Stimulated activated CD8-positive, alpha-beta memory T cell treated with anti-CD3 and anti-CD28 coated beads, Interleukin-4, amount 100 ng/mL, for 24 hours (primary cell): Measurements from ENCODE around the gene EXD3.
"Not testable (repeated sequence)": the region's sequence is repeated elsewhere in the genome, so short reads cannot be mapped to it uniquely, and the experiment has no call there.

Experiments used
- DNase-seq: peaks from one replicate; pipeline ENCODE4 v3.0.0-alpha.2; 2020; ENCODE audit warnings: low read depth

EXD3 gene

DNA sequence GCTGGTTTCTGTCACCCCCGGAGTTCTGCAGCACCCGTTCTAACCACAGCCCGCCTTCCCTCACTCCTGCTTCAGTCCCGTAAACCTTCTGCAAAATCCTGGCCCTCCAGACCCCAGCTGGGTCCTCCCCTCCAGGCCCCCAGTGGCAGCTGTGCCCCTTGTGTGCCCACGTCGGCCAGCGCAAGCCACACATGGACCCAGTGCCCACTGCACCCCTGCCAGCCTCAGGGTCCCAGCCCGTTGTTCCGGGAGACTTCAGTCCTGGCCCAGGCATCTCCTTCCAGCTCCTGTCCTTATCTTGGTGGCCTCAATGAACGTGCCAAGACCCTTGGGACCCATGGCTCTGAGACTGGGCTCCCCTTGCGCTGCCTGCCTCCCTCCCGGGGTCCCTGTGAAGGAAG lies 43.2 kb downstream of the EXD3 start:
- DNase-seq, result no peak

- DNase-seq, result not testable (repeated sequence)
These were observed 44.1 kb downstream of the EXD3 start for GRCh38 chr9:137378688-137379410.

GRCh38 chr9:137376386-137376785 lies 46.6 kb downstream of the EXD3 start:
- DNase-seq, result no peak

DNA sequence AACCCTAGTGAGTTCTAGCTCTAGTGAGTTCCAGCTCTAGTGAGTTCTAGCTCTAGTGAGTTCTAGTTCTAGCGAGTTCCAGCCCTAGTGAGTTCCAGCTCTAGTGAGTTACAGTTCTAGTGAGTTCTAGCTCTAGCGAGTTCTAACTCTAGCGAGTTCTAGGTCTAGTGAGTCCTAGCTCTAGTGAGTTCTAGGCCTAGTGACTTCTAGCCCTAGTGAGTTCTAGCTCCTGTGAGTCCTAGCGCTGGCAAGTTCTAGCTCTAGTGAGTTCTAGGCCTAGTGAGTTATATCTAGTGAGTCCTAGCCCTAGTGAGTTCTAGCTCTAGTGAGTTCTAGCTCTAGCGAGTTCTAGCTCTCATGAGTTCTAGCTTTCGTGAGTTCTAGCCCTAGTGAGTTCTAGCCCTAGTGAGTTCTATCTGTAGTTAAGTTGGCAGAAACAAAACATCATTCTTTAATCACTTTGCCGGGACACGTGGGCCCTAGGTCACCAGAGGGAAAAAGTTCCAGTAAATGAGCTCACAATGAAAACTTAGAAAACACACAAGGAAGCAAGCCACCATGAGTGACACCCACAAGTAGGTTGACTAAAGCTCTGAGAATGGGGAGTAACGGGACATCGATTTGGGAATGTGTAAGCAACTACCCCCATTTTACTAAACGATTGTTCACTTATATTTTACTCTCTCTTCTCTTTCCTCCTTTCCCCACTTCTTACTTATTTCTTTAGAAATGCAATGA lies 47.5 kb downstream of the EXD3 start:
- DNase-seq, result no peak

DNA sequence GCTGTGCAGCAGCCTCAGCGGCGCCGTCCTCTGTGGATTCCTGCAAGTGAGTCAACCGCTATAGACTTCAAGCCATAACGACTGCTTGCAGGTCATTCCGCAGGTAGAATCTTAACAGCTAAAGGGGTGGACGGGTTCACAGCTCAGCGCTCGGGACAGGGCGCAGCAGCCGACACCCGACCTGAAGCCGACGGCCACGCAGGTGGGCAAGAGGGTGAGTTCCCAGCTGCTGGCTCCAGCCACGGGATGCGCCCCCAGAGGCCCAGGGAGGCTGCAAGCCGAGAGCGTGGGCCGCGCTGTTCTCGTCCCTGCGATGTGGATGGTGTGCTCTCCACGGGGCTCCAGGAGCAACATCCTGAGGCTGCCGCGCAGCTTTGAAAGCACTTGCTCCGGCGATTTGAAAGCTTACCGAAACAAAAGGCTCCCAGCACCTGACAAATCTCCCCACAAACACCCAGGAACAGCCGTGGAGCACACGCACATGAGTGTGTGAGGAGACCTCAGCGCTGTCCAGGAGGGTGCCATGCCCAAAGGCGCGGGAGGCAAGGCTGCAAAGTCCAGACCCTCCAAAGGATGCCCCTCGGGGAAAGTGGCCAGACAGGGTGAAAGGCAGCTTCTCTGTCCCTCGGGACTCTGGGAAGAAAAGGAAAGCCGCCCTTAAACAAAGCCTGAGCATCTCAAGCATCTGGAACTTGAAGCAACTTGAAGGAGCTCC lies 48.7 kb downstream of the EXD3 start:
- no peak for DNase-seq

DNA sequence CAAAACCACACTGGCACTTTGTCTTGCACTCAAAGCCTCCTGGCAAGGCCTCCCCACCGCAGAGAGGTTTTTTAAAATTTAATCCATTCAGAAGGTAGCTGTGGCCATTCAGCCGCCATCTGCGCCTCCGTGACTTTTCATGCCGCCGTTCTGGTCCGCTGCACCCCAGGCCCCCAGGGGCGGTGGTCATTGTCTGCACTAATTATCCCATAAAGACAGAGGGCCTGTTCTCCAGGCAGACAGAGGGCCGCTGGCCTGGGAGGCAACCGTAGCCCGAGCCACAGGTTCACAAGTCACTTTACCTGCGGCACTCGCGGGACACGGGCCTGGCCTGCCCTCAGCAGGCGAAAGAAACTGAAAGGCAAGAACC lies 49.4 kb downstream of the EXD3 start:
- no peak for DNase-seq

- DNase-seq, result no peak
These were observed 50.0 kb downstream of the EXD3 start for GRCh38 chr9:137372693-137373610.

DNA sequence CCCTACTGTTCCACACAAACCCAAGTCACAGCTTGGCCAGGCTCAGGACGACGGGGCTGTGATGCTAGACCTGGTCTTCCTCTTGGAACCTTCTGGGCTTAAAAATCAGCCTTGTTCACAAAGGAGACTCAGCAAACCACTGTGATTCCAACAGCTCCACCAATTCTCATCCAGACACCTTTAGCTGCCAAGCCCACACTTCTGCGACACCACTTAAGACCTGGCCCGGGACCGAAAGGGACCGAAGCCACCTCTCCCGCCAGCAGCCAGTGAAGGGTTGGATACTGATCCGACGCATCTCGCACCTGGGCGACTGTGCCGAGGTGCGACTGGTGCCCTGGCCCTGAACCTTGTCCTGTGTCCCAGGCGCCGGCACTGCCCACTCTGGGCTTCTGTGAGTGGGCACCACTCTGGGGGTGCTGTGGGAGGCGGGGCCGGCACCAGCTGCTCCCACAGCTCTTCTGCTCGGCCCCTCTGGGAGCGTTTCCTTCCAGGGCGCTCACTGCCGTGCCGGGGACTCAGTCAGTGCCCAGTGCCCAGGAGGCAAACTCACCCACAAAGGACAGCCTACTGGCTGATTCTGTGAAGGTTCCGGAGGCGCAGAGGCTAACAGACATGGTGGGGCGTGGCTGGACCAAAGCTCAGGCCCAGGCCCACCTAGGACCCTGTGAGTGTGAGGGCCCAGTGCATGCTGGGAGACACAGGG lies 50.9 kb downstream of the EXD3 start:
- DNase-seq, result no peak

- DNase-seq, result no peak
These were observed 51.4 kb downstream of the EXD3 start for GRCh38 chr9:137371521-137371941.

DNA sequence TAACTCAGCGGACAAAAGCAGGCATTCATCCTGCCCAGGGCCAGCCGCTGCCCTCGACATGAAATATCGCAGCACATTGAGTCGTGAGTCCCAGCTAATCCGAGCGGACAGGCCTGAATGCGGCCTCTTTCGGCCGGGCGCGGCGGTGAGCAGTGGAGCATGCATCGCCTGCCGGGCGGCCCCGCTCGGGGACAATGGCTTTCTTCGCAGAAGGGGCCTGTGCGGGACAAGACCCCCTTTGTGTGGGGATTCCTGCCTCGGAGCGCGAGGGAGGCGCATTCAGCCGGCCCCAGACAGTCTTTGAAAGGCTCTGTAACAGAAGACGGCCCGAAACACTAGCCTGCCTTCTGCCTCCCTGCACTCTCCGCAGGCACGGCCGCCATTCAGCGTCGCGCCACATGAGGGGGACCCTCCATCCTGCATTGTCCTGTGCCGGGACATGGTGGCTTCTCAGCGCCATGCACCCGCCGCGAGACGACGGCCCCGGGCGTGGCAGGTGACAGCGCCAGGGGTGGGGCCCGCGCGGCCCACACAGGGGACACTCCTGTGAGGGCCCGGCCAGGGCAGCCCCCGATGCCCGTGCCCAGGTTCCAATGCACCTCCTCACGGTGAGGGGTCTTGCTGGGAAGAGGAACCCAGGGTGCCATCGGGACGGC lies 52.0 kb downstream of the EXD3 start:
- no peak for DNase-seq

DNA sequence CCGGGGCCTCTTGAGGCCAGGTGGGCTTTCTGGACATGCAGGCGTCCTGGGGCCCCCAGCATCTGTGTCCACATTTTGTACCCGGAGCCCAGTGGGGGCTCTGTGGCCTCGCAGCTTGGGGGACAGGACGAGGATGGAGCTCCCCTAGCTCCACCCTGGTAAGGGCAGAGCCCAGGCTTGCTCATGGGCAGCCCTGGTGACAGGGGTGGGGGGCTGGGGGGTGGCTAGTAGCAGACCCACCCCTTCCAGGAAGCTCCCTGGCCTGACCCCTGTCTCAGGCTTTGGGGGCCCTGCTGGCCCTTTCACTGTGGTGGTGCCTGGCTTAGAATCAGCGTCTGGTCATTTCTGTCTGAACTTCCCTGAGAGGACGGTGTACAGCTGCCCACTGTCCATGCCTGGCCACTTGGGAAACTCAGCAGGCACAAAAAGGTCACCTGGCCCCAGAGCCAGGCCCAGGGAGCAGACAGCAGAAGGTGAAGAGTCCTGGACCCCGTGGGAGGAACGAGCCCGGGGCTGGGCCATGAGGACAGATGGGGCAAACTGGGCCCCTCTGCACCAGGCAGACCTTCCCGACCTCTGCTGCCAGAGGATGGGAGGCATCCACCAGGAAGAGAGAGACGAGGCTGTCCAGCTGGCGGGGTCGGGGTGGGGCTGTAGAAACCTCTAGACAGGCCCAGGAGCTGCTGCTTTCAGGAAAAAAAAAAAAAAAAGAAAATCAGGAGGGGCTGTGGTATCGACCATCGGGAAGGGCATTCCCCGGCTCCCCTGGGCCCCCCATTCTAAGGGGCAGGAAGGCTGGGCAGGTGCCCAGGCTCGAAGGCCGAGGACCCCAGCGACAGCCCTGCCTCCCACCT lies 52.8 kb downstream of the EXD3 start:
- no peak for DNase-seq

DNA sequence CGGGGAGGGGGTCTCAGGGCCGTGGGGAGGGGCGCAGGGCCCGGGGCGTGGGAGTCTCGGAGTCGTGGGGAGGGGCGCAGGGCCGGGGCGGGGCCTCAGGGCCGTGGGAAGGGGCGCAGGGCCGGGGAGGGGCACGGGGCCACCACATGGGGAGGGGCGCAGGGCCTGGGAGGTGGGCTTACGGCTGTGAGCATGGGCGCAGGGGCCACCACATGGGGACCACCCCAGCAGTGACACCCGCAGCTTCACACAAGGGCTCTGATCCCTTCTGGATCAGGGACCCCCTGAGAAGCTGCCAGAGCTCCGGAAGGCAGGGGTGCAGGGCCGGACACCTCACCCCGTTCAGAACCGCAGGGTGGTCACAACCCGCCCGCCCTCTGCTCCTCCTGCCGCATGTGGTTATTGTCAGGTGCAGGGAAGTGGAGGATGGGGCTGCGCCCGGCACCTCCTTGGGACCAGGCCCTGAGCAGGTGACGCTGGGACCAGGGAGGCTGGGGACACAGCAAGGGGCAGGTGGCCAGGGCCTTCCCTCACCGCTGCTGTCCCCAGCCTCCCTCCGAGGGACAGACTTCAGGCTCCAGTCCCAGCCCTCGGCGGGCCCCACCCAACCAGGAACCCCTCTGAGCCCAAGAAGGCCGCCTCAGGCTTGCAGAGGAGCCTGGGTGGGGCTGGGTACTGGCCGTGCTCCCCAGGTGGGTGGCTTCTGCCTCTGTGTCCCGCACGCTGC lies 53.7 kb downstream of the EXD3 start:
- no peak for DNase-seq

GRCh38 chr9:137368431-137369035 lies 54.4 kb downstream of the EXD3 start:
- no peak for DNase-seq

DNA sequence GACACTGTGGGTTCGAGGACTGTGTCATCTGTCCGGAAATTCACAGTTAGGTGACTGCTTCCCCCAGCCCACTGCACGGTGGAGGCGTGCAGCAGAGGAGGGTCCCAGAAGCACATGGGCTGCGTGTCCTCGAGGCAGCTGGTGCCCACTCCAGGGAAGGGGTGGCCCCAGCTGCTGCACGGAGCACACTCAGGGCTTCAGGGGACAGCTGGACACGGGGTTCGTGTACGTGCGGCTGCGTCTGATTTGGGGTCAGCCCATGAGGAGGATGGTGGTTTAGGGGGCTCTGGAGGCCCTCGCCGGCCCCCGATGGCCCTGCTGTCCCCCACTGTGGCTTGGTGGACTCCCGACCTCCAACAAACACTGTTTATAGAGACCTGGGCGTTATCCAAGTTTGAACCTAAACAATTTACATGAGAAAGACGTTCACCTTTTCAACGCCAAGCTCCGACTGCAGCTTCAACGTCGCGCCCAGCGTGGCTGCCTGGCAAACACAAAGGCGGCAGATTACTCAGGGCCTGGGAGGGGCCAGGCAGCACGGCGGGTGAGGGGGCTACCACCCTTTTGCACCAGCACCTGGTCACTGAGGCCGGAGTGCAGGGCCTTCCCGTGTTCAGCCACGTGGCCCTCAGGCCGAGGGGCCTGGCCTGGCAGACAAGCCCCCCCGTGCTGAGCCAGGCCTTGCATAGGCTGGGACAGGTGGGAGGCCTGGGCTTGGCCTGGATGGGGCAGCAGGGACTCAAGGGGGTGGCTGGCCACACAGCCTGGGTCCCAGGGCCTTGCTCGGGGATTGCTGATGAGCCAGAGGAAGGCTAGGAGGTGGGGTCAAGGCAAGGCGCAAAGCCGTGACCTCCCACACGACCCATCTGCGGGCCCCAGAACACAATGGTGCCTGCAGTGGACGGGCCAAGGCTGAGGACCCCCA lies 55.2 kb downstream of the EXD3 start:
- DNase-seq, result no peak

GRCh38 chr9:137366891-137367381 lies 56.0 kb downstream of the EXD3 start:
- no peak for DNase-seq

DNA sequence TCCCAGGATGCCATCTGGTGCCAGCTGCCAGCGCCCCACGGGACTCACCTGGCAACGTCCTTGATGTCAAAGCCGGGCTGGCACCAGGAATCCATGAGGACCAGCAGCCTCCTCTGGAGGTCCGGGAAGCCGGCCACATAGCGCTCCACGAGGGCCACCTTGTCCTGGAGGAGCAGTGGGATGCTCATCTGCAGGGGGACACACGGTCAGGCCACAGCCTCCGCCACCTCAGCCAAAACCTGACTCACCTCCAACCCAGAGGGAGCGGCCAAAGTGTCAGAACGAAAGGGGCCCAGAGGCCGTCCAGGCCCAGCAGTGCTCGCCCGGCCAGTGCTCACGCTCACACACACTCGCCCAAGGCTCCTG lies 56.5 kb downstream of the EXD3 start:
- DNase-seq, result no peak
